Measurements from ENCODE around the gene PRKAR1B.

DNA sequence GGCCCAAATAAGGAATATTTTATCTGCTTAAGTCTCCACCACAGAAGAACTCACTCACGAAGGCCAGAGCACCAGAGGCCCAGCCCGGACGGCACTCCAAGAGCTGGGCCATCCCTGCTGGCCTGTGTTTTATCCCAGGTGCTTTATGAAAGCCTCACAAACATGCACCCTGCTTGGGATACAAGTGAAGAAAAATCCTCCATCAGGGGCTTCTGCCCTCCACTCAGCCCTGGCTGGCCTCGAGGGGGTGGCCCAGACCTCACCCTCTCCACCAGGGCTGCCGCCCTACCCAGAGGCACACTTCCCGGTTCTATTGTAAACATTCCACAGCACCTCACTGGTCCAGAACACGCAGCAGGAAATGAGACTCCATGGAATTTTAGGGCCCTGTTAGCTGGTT lies 20.4 kb downstream of the PRKAR1B start:
- TF ChIP-seq, protein P1, sequence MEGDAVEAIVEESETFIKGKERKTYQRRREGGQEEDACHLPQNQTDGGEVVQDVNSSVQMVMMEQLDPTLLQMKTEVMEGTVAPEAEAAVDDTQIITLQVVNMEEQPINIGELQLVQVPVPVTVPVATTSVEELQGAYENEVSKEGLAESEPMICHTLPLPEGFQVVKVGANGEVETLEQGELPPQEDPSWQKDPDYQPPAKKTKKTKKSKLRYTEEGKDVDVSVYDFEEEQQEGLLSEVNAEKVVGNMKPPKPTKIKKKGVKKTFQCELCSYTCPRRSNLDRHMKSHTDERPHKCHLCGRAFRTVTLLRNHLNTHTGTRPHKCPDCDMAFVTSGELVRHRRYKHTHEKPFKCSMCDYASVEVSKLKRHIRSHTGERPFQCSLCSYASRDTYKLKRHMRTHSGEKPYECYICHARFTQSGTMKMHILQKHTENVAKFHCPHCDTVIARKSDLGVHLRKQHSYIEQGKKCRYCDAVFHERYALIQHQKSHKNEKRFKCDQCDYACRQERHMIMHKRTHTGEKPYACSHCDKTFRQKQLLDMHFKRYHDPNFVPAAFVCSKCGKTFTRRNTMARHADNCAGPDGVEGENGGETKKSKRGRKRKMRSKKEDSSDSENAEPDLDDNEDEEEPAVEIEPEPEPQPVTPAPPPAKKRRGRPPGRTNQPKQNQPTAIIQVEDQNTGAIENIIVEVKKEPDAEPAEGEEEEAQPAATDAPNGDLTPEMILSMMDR (conservative IDR thresholded peaks at IDR 0.05 in 1 of 2, IDR thresholded peaks at IDR 0.05 in 1 of 2; ENCODE audit: extremely low read depth in 1 of 2, insufficient read depth in 1 of 2, low read depth in 1 of 2, low read length in 2 of 2), result no peak
- no peak for TF ChIP-seq EZH2 (IDR thresholded peaks at IDR 0.05; ENCODE audit: borderline replicate concordance, low read length)

Data from mammary epithelial cell (primary cell).